ENCODE results near the gene RNF31. TPM values are rescaled to one million over a fixed set of nuclear protein-coding genes. Genes with fewer than 3 reads are reported as not detected.

RNF31 gene
- total RNA-seq, 4 donors from 2014 or later = 26.6 to 64.2 (median 37.8) TPM

DNA sequence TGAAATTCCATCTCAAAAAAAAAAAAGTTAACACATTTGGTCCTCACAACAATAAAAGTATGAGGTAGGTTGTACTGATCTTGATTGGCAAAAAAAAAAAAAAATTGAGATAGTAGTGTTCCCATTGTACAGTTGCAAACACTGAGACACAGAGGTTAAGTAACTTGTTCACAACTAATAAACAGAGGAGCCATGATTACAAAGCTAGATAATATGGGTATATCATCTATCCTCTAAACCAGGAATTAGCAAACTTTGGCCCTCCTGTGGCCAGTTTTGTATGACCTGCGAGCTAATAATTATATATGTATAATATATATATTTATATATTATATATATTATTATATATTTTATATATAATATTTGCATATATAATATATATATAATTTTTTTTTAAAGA, 13.6 kb upstream of the RNF31 start:
- no peak for ATAC-seq (ENCODE audit: low FRiP score)
- DNase-seq (ENCODE audit: low spot score) = no peak
- TF ChIP-seq, protein P1, sequence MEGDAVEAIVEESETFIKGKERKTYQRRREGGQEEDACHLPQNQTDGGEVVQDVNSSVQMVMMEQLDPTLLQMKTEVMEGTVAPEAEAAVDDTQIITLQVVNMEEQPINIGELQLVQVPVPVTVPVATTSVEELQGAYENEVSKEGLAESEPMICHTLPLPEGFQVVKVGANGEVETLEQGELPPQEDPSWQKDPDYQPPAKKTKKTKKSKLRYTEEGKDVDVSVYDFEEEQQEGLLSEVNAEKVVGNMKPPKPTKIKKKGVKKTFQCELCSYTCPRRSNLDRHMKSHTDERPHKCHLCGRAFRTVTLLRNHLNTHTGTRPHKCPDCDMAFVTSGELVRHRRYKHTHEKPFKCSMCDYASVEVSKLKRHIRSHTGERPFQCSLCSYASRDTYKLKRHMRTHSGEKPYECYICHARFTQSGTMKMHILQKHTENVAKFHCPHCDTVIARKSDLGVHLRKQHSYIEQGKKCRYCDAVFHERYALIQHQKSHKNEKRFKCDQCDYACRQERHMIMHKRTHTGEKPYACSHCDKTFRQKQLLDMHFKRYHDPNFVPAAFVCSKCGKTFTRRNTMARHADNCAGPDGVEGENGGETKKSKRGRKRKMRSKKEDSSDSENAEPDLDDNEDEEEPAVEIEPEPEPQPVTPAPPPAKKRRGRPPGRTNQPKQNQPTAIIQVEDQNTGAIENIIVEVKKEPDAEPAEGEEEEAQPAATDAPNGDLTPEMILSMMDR (IDR thresholded peaks at IDR 0.05) = no peak

DNA sequence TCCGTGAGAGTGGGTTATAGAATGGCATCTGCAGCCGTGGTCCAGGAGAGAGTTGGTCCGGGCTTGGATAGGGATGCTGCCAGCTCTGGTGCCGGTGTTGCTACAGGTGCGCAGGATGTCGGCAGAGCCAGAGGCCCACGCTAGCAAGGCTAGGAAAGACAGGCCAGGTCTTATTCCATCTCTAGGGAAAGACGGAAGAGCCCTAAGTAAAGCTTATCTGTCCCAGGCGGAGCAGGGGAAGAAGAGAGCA, 11.8 kb upstream of the RNF31 start:
- DNase-seq (ENCODE audit: low spot score) = no peak
- TF ChIP-seq, protein P1 (IDR thresholded peaks at IDR 0.05) = no peak
- ATAC-seq (ENCODE audit: low FRiP score) = no peak

DNA sequence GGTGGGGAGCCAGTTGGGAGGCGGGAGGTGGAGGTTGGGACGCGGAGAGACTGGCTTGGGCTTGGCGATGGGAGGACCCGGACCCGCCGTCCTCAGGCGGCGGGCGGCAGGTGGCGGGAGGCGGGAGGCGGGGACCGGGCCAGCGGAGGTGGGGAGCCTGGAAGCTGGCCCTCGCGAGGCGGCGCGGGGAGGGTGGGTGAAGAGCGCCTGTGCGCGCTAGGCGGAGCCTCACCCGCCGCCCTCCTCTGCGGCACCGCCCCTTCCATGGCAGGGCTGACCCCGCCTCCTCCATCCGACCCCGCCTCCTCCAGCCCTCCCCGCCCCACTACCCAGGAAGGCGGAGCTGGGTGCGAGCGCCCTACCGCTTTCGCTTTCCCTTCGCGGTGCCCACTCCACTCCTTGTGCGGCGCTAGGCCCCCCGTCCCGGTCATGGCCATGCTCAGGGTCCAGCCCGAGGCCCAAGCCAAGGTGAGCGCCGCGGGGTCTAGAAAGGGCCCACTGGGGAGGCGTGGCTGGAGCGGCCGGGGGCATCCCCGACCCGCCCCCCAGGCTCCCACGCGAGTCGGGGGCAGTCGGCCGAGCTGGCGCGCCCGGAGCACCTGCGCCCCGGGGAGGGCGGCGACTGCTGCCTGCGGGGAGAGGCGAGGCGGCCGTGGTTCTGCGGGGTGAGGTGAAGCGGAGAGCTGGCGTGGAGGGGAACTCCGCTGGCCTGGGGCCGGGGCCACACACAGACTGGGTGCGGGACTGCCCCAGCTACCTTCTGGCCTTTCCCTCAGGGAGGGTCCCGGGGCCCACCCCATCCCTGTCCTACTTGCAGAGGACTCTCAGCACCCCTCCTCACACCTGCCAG, 11.2 kb upstream of the RNF31 start, which contains the start of gene PSME1:
Gene PSME1 (plus strand): TSS at position 361 of the 850 bp plus-strand sequence. CDS start 69 bp downstream, at position 430.
- DNase-seq (ENCODE audit: low spot score) (peak; percentile 78), ATAC-seq (ENCODE audit: low FRiP score) (peak; percentile 97)
- TF ChIP-seq, protein P1 (IDR thresholded peaks at IDR 0.05) = no peak

DNA sequence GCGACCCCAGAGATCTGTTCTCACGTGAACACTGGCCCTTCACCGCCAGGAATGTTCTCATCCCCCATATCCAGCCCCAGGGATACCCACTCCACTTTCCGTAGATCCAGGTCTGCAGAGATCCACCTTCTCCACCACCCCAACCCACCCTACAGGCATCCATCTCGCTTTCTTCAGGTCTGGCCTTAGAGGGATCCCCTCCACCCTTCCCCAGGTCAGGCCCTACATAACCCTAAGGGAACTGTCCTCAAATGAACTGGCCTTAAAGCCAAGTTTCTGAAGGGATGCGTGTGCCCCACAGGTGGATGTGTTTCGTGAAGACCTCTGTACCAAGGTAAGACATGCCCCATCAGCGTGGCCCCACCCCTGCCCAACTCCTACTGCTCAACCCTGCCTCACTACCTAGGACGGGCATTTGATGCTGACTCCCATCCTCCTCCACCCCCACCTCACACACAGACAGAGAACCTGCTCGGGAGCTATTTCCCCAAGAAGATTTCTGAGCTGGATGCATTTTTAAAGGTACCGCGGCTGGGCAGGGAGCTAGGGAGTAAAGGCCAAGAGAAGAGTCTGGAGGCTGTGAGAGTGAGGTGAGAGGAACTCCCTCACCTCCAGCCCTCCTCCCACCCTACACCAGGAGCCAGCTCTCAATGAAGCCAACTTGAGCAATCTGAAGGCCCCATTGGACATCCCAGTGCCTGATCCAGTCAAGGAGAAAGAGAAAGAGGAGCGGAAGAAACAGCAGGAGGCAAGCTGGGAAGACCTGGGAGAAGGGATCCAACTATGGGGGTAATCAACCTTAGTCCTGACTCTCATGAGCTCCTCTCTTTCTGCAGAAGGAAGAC, 10.4 kb upstream of the RNF31 start:
- no peak for DNase-seq (ENCODE audit: low spot score)
- ATAC-seq (ENCODE audit: low FRiP score) = no peak
- TF ChIP-seq, protein P1 (IDR thresholded peaks at IDR 0.05) = no peak

DNA sequence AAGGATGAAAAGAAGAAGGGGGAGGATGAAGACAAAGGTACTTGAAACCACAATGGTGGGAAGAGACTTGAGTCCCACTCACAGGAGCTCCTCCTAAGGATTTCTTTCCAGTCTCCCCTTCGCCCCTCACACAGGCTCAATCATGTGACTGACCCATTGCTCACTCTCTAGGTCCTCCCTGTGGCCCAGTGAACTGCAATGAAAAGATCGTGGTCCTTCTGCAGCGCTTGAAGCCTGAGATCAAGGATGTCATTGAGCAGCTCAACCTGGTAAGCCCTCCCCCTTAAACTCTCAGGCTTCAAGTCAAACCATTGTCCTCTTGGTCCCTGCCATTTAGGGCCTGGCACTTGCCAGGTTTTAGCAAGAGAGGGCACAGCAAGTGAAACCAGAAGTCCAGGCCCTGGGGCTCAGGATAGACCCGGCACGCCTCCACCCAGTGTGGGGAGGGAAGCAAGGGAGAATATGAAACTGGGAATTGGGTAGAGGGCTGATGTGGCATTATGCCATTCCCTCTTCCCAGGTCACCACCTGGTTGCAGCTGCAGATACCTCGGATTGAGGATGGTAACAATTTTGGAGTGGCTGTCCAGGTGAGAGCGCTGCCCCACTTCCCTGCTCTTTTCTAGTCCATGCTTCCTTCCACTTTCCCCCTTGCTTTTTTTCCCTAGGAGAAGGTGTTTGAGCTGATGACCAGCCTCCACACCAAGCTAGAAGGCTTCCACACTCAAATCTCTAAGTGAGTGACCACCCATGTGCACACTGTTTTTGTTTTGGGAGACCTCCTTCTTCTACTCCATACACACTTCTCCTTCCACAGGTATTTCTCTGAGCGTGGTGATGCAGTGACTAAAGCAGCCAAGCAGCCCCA, 9.5 kb upstream of the RNF31 start:
- TF ChIP-seq, protein P1 (IDR thresholded peaks at IDR 0.05) = no peak
- ATAC-seq (ENCODE audit: low FRiP score) (no peak), DNase-seq (ENCODE audit: low spot score) (no peak)

DNA sequence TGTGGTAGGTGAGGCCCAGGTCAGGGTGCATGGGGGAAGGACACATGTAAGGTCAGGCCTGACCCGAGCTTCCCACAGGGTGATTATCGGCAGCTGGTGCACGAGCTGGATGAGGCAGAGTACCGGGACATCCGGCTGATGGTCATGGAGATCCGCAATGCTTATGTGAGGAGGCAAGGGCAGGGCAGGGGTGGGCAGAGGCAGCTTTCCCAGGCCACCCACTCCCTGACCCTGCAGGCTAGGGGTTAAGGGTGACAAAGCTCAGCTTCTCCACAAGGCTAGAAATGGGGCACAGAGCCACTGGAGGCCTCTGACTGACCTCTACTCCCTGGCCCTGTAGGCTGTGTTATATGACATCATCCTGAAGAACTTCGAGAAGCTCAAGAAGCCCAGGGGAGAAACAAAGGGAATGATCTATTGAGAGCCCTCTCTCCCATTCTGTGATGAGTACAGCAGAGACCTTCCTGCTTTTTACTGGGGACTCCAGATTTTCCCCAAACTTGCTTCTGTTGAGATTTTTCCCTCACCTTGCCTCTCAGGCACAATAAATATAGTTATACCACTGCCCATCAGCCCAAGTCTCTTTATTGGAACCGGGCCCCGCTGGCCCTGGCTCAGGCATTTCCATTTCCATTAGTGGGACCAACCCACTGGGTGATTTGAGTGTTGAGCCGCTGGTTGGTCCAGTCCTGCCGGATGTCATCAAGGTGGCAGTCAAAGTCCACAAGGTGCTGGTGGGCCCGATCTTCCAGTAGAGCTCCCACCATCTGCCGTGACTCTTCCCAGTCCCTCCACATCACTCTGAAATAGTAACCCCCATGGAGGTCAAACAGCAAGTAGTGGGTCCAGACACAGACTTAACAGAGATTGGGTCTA, 8.7 kb upstream of the RNF31 start:
- TF ChIP-seq, protein P1 (IDR thresholded peaks at IDR 0.05) = no peak
- ATAC-seq (ENCODE audit: low FRiP score) (no peak), DNase-seq (ENCODE audit: low spot score) (no peak)
